Midbrain (tissue), 1 donor: ENCODE results near the gene PTOV1.

Source experiments
- DNase-seq: peaks from one replicate; lab custom pipeline; 2025; lab: John Stamatoyannopoulos, UW

The PTOV1 gene

GRCh38 chr19:49873834-49874233 lies 22.9 kb downstream of the PTOV1 start:
- no peak for DNase-seq

DNA sequence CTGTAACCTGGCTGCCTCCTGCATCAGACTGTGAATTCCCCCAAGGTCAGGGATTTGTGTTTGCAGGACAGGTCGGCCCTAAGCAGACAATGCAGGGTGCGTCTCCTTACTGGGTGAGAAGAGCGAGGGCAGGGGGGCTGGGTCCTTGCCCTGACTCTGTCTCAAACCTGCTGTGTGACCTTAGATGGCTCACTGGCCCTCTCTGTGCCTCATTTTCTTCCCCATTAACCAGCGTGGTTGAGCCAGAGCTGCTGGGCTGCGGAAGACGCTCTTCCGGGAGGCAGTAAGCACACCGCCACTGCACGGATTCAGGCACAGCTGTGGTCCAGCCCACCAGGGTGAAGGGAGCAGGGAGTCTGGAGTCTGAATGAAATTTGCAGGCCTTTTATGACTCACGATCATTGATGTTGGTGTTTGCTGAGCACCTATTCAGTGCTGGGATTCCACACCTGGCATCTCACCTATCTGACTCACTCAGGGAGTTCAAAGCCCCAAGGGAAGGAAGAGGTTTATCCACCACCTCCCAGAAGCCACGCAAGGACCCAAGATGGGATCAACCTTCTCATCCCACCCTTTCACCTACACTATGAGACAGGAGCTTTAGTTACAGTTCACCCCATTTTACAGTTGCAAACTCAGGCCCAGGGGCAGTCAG lies 23.7 kb downstream of the PTOV1 start:
- no peak for DNase-seq

DNA sequence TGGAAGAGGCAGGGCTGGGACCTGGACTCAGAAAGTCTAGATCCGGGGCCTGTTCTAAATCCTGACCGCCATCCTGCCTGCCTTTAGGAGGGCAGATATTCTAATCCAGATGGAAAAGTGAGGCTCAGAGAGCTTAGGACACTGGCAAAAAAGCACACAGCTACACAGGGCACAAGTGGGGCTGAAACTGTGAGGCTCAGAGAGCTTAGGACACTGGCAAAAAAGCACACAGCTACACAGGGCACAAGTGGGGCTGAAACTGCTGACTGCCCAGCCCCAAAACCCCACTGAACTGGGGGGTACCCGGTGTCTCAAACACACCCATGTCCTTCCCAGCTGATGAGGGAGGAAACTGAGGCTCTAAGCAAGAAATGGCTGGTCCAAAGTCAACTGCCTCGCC lies 24.2 kb downstream of the PTOV1 start:
- DNase-seq, result no peak

- peak; percentile 63 for DNase-seq
Measured at GRCh38 chr19:49875857-49876421, 25.0 kb downstream of the PTOV1 start.

DNA sequence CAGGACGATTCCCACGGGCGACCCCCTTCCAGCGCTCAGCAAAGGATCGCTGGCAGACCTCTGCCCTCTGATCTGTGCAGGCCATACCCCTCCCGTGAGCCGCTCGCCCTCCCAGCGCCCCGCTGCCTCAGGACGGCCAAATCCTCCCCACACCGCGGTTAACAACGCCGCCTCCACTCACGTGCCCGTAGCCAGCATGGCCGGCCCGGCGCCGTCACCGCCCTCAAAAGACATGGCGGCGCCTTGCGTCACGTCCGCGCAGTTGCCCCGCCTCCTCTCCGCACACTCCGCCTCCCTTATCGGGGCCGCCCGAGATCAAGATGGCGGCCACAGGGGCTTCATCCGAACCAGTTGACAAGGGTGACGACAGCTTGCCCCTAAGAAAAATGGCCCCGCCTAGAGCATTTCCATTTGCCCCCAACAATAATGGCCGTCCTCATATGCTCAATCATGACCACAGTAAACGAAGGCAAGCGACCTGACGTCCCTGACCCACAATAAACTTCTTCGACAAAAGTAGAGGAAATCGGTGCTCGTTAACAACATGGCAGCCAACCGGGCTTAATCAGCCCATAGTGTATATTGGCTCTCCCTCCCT lies 25.6 kb downstream of the PTOV1 start:
- peak; percentile 98 for DNase-seq

GRCh38 chr19:49877020-49877878 lies 26.3 kb downstream of the PTOV1 start, which contains the start of the genes AKT1S1 and TBC1D17:
TSS of gene AKT1S1 (minus strand) at chr19:49877355. CDS start at chr19:49873295, 4,060 bp downstream.
TSS of gene TBC1D17 (plus strand) at chr19:49877702. CDS start at chr19:49877724, 22 bp downstream.
- DNase-seq, result peak; percentile 100

- peak; percentile 94 for DNase-seq
Measured at GRCh38 chr19:49877879-49878743, 27.2 kb downstream of the PTOV1 start.

DNA sequence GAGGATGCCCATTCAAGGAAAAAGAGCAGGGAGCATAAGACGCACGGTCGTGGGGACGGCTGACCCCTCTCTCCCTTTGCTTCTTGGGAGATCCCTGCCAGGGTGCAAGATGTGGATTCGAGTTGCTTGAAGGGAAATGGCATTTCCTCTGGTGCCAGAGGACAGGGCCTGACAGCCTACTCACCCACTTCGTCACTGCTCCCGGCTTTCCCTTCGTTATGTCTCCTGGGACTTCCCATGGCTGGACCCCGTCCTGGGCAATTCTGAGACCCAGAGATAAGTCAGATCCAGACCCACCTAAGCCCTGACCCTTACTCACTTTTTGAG lies 27.7 kb downstream of the PTOV1 start:
- DNase-seq, result no peak

DNA sequence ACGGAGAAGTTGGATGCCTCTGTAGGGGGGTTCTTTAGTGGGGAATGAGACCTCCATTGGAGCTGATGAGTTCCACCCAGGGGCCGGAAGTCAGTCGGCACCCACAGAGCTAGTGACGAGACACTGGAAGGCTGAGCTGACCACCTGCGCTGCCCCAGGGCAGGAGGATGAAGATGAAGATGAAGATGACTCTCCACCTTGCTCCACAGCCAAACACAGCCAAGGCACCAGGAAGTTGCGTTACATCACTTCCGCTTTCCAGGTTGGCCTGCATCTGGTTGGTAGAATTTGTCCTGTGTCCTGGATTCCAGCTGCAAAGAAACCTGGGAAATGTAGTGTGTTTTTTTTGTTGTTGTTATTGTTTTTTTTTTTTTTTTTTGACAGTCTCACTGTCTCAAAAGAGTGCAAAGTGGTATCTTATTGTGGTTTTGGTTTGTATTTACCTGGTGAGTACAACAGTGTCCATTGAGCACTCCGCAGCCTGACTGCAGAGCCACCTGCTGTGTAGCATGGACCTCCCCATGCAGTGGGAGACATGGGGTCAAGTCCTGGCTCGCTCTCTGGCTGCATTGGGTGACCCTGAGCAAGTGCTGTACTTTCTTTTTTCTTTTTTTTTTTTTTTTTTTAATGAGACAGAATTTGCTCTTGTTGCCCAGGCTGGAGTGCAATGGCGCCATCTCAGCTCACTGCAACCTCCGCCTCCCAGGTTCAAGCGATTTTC lies 28.4 kb downstream of the PTOV1 start:
- no peak for DNase-seq

DNA sequence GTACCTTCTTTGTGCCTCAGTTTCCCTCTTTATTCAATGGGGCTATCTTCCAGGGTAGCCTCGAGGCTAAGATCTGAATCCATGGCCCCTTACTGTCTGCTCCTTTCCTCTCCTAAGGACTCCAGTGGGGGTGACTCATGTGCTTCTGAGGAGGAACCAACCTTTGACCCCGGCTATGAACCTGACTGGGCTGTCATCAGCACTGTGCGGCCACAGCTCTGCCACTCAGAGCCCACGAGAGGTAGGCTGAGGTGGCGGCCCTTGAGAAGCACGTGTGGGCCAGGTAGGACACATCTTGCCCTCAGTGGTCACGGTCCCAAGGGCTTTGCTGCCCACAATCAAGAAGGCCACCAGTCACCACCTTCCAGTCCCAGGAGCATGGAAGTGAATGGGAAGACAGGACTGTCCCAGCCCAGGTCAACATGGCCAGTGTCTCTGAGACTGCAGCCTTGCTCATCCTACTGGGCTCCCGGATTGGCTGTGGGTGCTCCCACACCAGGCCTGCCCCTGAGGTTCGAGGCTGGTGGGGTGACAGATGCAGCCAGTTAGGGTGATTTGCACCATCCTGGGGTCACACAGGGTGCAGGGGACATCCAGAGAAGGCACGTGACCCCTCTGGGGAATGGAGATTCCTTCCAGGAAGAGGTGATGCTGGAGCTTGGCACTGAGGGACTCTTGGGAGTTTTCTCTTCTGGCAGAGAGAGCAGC lies 29.4 kb downstream of the PTOV1 start:
- no peak for DNase-seq

- no peak for DNase-seq
Measured at GRCh38 chr19:49881186-49881585, 30.2 kb downstream of the PTOV1 start.

- DNase-seq, result no peak
Measured at GRCh38 chr19:49881672-49882394, 30.9 kb downstream of the PTOV1 start.

DNA sequence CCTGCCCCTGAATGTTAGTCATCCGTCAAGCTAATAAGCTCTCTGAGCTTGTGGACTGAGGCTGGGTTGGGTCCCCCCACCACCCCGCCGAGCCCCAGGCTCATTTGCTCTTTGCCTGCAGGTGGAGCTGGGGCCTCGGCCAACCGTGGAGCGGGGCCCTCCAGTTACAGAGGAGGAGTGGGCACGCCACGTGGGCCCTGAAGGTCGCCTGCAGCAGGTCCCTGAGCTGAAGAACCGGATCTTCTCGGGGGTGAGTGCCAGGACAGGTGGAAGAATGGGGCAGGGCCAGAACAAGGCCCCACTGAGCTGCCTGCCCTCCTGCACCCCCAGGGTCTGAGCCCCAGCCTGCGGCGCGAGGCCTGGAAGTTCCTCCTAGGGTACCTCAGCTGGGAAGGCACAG lies 31.7 kb downstream of the PTOV1 start:
- no peak for DNase-seq

DNA sequence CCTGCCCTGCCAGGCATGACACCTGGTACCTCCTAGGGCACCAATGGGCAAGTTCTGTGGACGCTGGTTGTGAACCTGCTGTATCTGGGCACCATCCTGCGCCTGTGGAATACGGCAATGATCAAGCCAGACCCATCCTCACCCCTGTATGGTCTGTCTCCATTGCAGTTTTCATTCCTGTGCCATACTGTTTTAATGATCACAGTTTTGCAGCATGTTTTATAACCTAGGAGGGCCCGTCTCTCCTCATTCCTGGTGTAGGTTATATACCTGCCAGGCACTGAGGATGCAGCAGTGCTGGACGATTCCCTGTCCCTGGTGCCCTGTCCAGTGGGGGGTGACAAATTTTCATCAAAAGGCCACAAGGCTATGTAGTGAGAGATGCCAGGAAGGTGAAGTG lies 32.1 kb downstream of the PTOV1 start:
- no peak for DNase-seq

- no peak for DNase-seq
Measured at GRCh38 chr19:49884109-49884508, 33.1 kb downstream of the PTOV1 start.

DNA sequence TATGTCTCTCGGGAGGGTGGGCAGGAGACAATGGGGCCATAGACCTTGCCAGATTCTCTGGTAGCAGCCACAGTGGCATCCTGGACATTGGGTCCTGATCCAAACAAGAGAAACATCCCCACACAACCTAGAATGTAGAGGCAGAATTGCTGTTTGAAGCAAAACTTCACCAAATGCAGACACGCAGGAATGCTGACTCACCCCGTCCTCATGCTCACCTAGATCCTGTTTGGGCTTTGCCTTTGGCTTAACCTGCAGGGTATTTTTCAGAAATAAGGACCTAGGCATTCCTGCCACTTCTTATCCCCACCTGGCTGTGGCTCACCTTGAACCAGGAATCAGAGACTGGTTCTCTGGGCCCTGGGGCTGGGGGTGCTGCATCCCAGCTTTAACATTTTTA lies 33.8 kb downstream of the PTOV1 start:
- DNase-seq, result no peak

DNA sequence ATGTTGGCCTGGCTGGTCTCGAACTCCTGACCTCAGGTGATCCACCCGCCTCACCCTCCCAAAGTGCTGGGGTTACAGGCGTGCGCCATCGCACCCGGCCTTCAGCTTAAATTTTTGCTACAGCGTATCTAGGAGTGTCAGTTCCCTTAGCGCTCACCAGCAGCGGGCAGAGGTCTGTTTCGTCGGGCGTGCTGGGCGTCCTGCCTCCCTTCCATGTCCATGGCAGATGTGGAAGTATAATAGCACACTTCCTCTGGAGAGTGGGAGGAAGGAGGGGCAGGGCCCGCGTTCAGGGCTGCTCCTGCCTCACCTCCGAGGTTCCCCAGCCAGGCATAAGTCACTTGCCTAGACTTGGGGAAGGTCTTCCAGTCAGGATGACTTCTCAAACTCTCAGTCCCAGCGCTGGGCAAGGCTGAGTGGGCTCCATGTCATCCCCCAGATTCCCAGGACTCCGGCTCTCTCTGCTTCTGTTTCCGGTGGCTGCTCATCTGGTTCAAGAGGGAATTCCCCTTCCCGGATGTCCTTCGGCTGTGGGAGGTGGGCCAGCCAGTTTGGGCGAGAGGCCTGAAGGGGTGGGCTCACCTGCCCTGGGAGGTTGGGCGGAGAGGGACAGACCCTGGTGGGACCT lies 36.2 kb downstream of the PTOV1 start:
- no peak for DNase-seq

- DNase-seq, result no peak
Measured at GRCh38 chr19:49887665-49888509, 36.9 kb downstream of the PTOV1 start.
